ENCODE data around the gene AOPEP. TPM values are rescaled to one million over a fixed set of nuclear protein-coding genes. Genes with fewer than 3 reads are reported as not detected.

AOPEP gene
- total and polyA plus RNA-seq, 2 donors (not counting 3 experiments of a cell fraction or from before 2014, with no cell fraction given), result 20.2 to 41.6 TPM

- dilution Hi-C loops (cut with MboI; ENCODE audit: extremely low pct_ligation_motif_present, low sequenced_read_pairs) (no loop called here), intact Hi-C loops (cut with micrococcal nuclease) (no loop called here)
- no peaks in the 10 kb centered on the region for H3K27me3 ChIP-seq (ENCODE audit: control insufficient read depth in 2 of 2, insufficient read depth in 2 of 2, low read length in 2 of 2)
- H3K9ac ChIP-seq (replicated peaks; ENCODE audit: extremely low read depth, insufficient read depth, low read length), result no peak overlapping the region
- no peaks in the 10 kb centered on the region for H3K36me3 ChIP-seq (ENCODE audit: control insufficient read depth in 2 of 2, extremely low read depth in 1 of 2, insufficient read depth in 2 of 2, low read length in 2 of 2)
- FAIRE-seq (no peak), DNase-seq (ENCODE audit: low read depth, low spot score) (no peak)
- H3K4me3 ChIP-seq (replicated peaks in 1 of 3; ENCODE audit: insufficient read depth in 1 of 3, low read depth in 1 of 3, low read length in 3 of 3), result no peak overlapping the region
- no peak overlapping the region for H3K4me2 ChIP-seq (ENCODE audit: insufficient read depth, low read length)
- H3K27ac ChIP-seq (ENCODE audit: insufficient read depth, low read depth, low read length), result no peak overlapping the region
- no TSS peak for BruUV-seq (replicated peaks)
- no peak overlapping the region for H2AFZ ChIP-seq (ENCODE audit: low read depth, low read length)
- H3K9me1 ChIP-seq (replicated peaks; ENCODE audit: control insufficient read depth, extremely low read depth, insufficient read depth, low read length), result no peaks in the 10 kb centered on the region
- ChIA-PET POLR2A (no interaction called here), CTCF (interaction anchor here (1.2 kb wide), 1 partner anchor 39 kb away, joined by 4 read pairs; no protein-coding TSS in a partner anchor)
- H3K4me1 ChIP-seq (ENCODE audit: control insufficient read depth, extremely low read depth, insufficient read depth, low read length), result peaks cover 12% of the 10 kb centered on the region
- H3K79me2 ChIP-seq (ENCODE audit: control insufficient read depth, insufficient read depth, low read length), result no peaks in the 10 kb centered on the region
- no peaks in the 10 kb centered on the region for H4K20me1 ChIP-seq (replicated peaks; ENCODE audit: control insufficient read depth, extremely low read depth, insufficient read depth, low read length)
- no peaks in the 10 kb centered on the region for H3K9me3 ChIP-seq (replicated peaks; ENCODE audit: control insufficient read depth, insufficient read depth, low read length)
- TF ChIP-seq MAX (IDR thresholded peaks at IDR 0.05; ENCODE audit: insufficient read depth, insufficient read length), result no peak
Measured at GRCh38 chr9:94860678-94861588, 134.4 kb downstream of the AOPEP start.

- dilution Hi-C loops (cut with MboI; ENCODE audit: extremely low pct_ligation_motif_present, low sequenced_read_pairs), result no loop called here
- CTCF ChIA-PET, result interaction anchor here (1.2 kb wide), 1 partner anchor 39 kb away, joined by 4 read pairs; no protein-coding TSS in a partner anchor
Measured at GRCh38 chr9:94861589-94862272, 135.2 kb downstream of the AOPEP start.

More at GRCh38 chr9:94861589-94862272, 135.2 kb downstream of the AOPEP start:
- FAIRE-seq (no peak), DNase-seq (ENCODE audit: low read depth, low spot score) (no peak)
- H3K4me1 ChIP-seq (ENCODE audit: control insufficient read depth, extremely low read depth, insufficient read depth, low read length), result peaks cover 20% of the 10 kb centered on the region
- H3K9me1 ChIP-seq (replicated peaks; ENCODE audit: control insufficient read depth, extremely low read depth, insufficient read depth, low read length), result no peaks in the 10 kb centered on the region
- no peaks in the 10 kb centered on the region for H4K20me1 ChIP-seq (replicated peaks; ENCODE audit: control insufficient read depth, extremely low read depth, insufficient read depth, low read length)
- H3K79me2 ChIP-seq (ENCODE audit: control insufficient read depth, insufficient read depth, low read length), result no peaks in the 10 kb centered on the region
- H3K27me3 ChIP-seq (ENCODE audit: control insufficient read depth in 2 of 2, insufficient read depth in 2 of 2, low read length in 2 of 2), result no peaks in the 10 kb centered on the region
- H3K9ac ChIP-seq (replicated peaks; ENCODE audit: extremely low read depth, insufficient read depth, low read length), result no peak overlapping the region
- intact Hi-C loops (cut with micrococcal nuclease), result no loop called here
- H2AFZ ChIP-seq (ENCODE audit: low read depth, low read length), result no peak overlapping the region
- POLR2A ChIA-PET, result no interaction called here
- TF ChIP-seq GATA2 (IDR thresholded peaks at IDR 0.05; ENCODE audit: insufficient read depth, insufficient read length, low read depth, low read length), result no peak
- TF ChIP-seq MAX (IDR thresholded peaks at IDR 0.05; ENCODE audit: insufficient read depth, insufficient read length), result no peak
- no peak for TF ChIP-seq POLR2AphosphoS5 (IDR thresholded peaks at IDR 0.05; ENCODE audit: insufficient read depth, low read depth, low read length)
- no peak for TF ChIP-seq CTCF (IDR thresholded peaks at IDR 0.05; ENCODE audit: extremely low read depth in 1 of 2, insufficient read depth in 1 of 2, low read depth in 1 of 2, low read length in 2 of 2)
- no peak for TF ChIP-seq JUN (IDR thresholded peaks at IDR 0.05; ENCODE audit: borderline replicate concordance, insufficient read depth, insufficient read length, low read depth)
- no peak for TF ChIP-seq MYC (IDR thresholded peaks at IDR 0.05; ENCODE audit: low read depth, low read length)
- TF ChIP-seq EZH2 (IDR thresholded peaks at IDR 0.05; ENCODE audit: borderline replicate concordance, low read depth, low read length, severe bottlenecking), result no peak
- TF ChIP-seq FOS (IDR thresholded peaks at IDR 0.05; ENCODE audit: borderline replicate concordance, insufficient read depth, low read length), result no peak
- no peak for TF ChIP-seq POLR2A (IDR thresholded peaks at IDR 0.05; ENCODE audit: low read depth, low read length)
- H3K27ac ChIP-seq (ENCODE audit: insufficient read depth, low read depth, low read length), result no peak overlapping the region
- H3K4me3 ChIP-seq (replicated peaks in 1 of 3; ENCODE audit: insufficient read depth in 1 of 3, low read depth in 1 of 3, low read length in 3 of 3), result no peak overlapping the region
- no peaks in the 10 kb centered on the region for H3K36me3 ChIP-seq (ENCODE audit: control insufficient read depth in 2 of 2, extremely low read depth in 1 of 2, insufficient read depth in 2 of 2, low read length in 2 of 2)
- no peaks in the 10 kb centered on the region for H3K9me3 ChIP-seq (replicated peaks; ENCODE audit: control insufficient read depth, insufficient read depth, low read length)
- H3K4me2 ChIP-seq (ENCODE audit: insufficient read depth, low read length), result no peak overlapping the region
- no TSS peak for BruUV-seq (replicated peaks)

All from endothelial cell of umbilical vein (primary cell).